Adrenal gland (tissue), 5 donors: Measurements from ENCODE around the gene PROCR.
"Not testable (repeated sequence)": the region's sequence is repeated elsewhere in the genome, so short reads cannot be mapped to it uniquely, and the experiment has no call there.

ENCODE experiments used
- CTCF ChIP-seq, 6 experiments: fragments of 450-650 bp in 4 of 6; fragments of 200-600 bp in 2 of 6; sonication (generic) in 1 of 6; IDR thresholded peaks; 1 replicate in 5 of 6; 2 replicates in 1 of 6; pipeline versions ENCODE4 v1.5.1 to v1.8.0; 2016 to 2021; ENCODE audit warnings: antibody characterized with exemption in 6 of 6, mild to moderate bottlenecking in 2 of 6, moderate library complexity in 1 of 6
- POLR2A ChIP-seq, 2 donors: fragments of 450-650 bp; IDR thresholded peaks; one replicate each; pipeline ENCODE4 v1.6.1; 2017; ENCODE audit warnings: antibody characterized with exemption in 2 of 2, mild to moderate bottlenecking in 2 of 2, moderate library complexity in 1 of 2
- donor health status: DM: no; HTN: no; CAD: no.

- TF ChIP-seq CTCF, POLR2A (IDR thresholded peaks at IDR 0.05): not testable (repeated sequence)
These were observed 7.3 kb upstream of the PROCR start for GRCh38 chr20:35164531-35164930.
